ENCODE data around the gene ANP32B. TPM values are rescaled to one million over a fixed set of nuclear protein-coding genes. Genes with fewer than 3 reads are reported as not detected.
"Not testable (repeated sequence)": the region's sequence is repeated elsewhere in the genome, so short reads cannot be mapped to it uniquely, and the experiment has no call there.

ANP32B gene
- total RNA-seq, 2 experiments from 2014 or later, result 317 to 335 TPM

GRCh38 chr9:97950873-97951272 lies 32.3 kb upstream of the ANP32B start:
- not testable (repeated sequence) for H3K36me3 Mint-ChIP-seq (ENCODE audit: low read depth); H3K27ac Mint-ChIP-seq; H3K4me3 Mint-ChIP-seq; H3K4me1 Mint-ChIP-seq; H3K9me3 Mint-ChIP-seq
- DNase-seq, result peak; percentile 51
- ChIA-PET CTCF (interaction anchor here (1.2 to 1.7 kb wide), 3 partner anchors 25 to 29 kb away, joined by 4 to 8 read pairs (median 7); partner anchors contain the start of gene TRMO), POLR2A (interaction anchor here (1.7 kb wide), 1 partner anchor 33 kb away, joined by 4 read pairs; no protein-coding TSS in a partner anchor)
- H3K27me3 Mint-ChIP-seq, result peaks cover 38% of the 10 kb centered on the region

- H3K4me3 Mint-ChIP-seq, result no peak overlapping the region
- H3K9me3 Mint-ChIP-seq, result no peaks in the 10 kb centered on the region
Observed at GRCh38 chr9:97954550-97954989, 28.6 kb upstream of the ANP32B start.

DNA sequence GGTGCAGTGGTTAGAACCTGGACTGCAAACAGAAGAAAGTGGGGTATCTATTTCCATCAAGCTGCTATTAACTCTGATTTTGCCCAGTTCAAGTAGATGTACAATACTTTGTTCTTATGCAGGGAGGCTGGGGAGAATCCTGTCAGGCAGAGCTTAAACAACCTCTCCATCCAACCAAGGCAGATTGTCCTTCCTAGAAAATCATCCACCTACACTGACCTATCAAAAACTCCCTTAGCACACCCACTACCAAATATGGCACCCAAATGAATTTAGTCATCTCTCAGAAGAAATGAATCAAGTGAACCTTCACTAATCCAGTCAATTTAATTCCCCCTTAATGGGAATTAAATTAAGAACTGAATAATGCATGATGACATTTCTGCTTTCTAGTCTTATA lies 26.8 kb upstream of the ANP32B start:
- no peak for DNase-seq
- Mint-ChIP-seq H3K4me1 (peaks cover 7% of the 10 kb centered on the region), H3K36me3 (ENCODE audit: low read depth) (no peaks in the 10 kb centered on the region), H3K4me3 (no peak overlapping the region), H3K9me3 (no peaks in the 10 kb centered on the region), H3K27ac (no peak overlapping the region), H3K27me3 (no peaks in the 10 kb centered on the region)
- CTCF ChIA-PET, result interaction anchor here (0.6 to 5.1 kb wide), 7 partner anchors 11 to 118 kb away, joined by 3 to 57 read pairs (median 3); partner anchors contain the start of genes ANP32B and TRMO
- POLR2A ChIA-PET, result interaction anchor here (0.6 to 1.4 kb wide), 3 partner anchors 26 to 86 kb away, joined by 3 to 4 read pairs (median 4); partner anchors contain the start of gene ANP32B

More at GRCh38 chr9:97954550-97954989, 28.6 kb upstream of the ANP32B start:
- Mint-ChIP-seq H3K27ac (no peak overlapping the region), H3K36me3 (ENCODE audit: low read depth) (no peaks in the 10 kb centered on the region), H3K4me1 (peaks cover 11% of the 10 kb centered on the region), H3K27me3 (peaks cover 8% of the 10 kb centered on the region)
- DNase-seq, result peak; percentile 60
- ChIA-PET CTCF (interaction anchor here (0.9 to 5.1 kb wide), 9 partner anchors 8 to 80 kb away, joined by 3 to 57 read pairs (median 5); partner anchors contain the start of gene TRMO), POLR2A (interaction anchor here (0.8 to 1.6 kb wide), 2 partner anchors 29 to 32 kb away, joined by 4 to 6 read pairs; partner anchors contain the start of genes ANP32B and TRMO)

DNA sequence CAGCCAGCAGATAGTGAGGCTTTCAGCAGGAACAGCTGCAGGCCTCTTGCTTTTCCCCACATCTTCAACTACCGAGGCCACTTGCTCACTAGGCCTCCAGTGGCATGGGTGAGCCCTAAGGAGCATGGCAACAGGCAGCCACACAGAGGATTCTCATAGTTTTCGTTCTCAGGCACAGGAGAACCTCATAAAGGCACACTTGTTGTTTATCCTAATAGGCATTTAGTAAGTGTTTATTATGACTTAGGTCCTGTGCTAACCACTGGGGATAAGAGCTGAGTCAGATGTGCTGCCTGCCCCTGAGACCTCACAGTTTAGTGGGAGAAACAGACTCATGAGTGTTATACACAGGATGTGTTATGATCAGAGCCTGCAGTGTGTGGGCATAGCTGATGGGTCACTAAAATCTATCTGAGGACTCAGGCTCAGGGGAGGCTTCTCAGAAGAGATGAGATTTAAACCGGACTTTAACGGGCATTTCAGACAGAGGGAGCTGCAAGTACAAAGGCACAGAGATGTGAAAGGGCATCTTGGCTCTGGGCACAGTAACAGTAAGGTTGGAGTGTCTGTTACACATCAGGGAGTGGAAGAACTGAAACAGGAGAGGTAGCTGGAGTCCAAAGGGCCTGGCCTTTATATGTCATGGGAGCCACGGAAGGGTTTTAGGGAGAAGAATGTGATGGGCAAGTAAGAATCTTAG lies 24.2 kb upstream of the ANP32B start:
- Mint-ChIP-seq H3K4me3 (no peak overlapping the region), H3K9me3 (no peaks in the 10 kb centered on the region), H3K27ac (no peak overlapping the region), H3K4me1 (peaks cover 13% of the 10 kb centered on the region), H3K36me3 (ENCODE audit: low read depth) (no peaks in the 10 kb centered on the region), H3K27me3 (no peaks in the 10 kb centered on the region)
- CTCF ChIA-PET, result interaction anchor here (1.1 to 3.3 kb wide), 3 partner anchors 33 to 69 kb away, joined by 3 to 25 read pairs (median 4); partner anchors contain the start of gene TRMO
- POLR2A ChIA-PET, result interaction anchor here (2.2 to 2.8 kb wide), 2 partner anchors 24 to 37 kb away, joined by 6 to 10 read pairs; partner anchors contain the start of genes ANP32B and TRMO
- no peak for DNase-seq

- POLR2A ChIA-PET, result interaction anchor here (2.2 to 2.8 kb wide), 2 partner anchors 23 to 37 kb away, joined by 6 to 10 read pairs; partner anchors contain the start of genes ANP32B and TRMO
- no peak for DNase-seq
- H3K4me3 Mint-ChIP-seq, result no peak overlapping the region
- no peak overlapping the region for H3K27ac Mint-ChIP-seq
- peaks cover 15% of the 10 kb centered on the region for H3K4me1 Mint-ChIP-seq
- H3K9me3 Mint-ChIP-seq, result no peaks in the 10 kb centered on the region
- CTCF ChIA-PET, result interaction anchor here (1.1 to 3.3 kb wide), 2 partner anchors 34 to 36 kb away, joined by 3 to 25 read pairs; partner anchors contain the start of gene TRMO
- H3K36me3 Mint-ChIP-seq (ENCODE audit: low read depth), result no peaks in the 10 kb centered on the region
- no peaks in the 10 kb centered on the region for H3K27me3 Mint-ChIP-seq
Observed at GRCh38 chr9:97959585-97959984, 23.6 kb upstream of the ANP32B start.

- not testable (repeated sequence) for H3K4me3 Mint-ChIP-seq; H3K27me3 Mint-ChIP-seq; H3K9me3 Mint-ChIP-seq; H3K27ac Mint-ChIP-seq; DNase-seq; H3K36me3 Mint-ChIP-seq (ENCODE audit: low read depth)
- CTCF ChIA-PET, result interaction anchor here (0.6 to 3.3 kb wide), 6 partner anchors 7 to 108 kb away, joined by 3 to 25 read pairs (median 3); partner anchors contain the start of genes ANP32B and TRMO
- peaks cover 15% of the 10 kb centered on the region for H3K4me1 Mint-ChIP-seq
- POLR2A ChIA-PET, result interaction anchor here (2.2 to 2.8 kb wide), 3 partner anchors 22 to 39 kb away, joined by 6 to 10 read pairs (median 7); partner anchors contain the start of genes ANP32B and TRMO
Observed at GRCh38 chr9:97960678-97961328, 22.3 kb upstream of the ANP32B start.

DNA sequence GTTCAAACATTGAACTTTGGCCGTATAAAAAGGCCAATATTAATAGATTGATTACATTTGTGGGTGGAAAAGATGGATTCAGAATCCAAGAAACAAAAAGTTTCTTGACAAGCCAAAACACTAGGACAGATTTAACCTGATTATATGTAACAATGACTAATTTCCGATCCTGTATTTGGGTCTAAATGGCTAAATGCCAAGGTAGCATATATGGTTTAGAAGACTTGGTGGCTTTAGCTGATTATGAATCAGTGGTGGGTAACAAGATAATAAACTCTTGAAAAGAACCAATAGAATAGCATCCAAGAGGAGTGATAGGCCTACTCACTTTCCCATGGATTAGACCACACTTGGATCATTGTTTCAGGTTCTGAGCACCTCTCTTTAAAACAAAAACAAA lies 21.8 kb upstream of the ANP32B start:
- no peaks in the 10 kb centered on the region for H3K9me3 Mint-ChIP-seq
- no peak overlapping the region for H3K27ac Mint-ChIP-seq
- POLR2A ChIA-PET, result interaction anchor here (0.6 to 2.9 kb wide), 3 partner anchors 21 to 59 kb away, joined by 3 to 14 read pairs (median 7); partner anchors contain the start of genes ANP32B and TRMO

DNA sequence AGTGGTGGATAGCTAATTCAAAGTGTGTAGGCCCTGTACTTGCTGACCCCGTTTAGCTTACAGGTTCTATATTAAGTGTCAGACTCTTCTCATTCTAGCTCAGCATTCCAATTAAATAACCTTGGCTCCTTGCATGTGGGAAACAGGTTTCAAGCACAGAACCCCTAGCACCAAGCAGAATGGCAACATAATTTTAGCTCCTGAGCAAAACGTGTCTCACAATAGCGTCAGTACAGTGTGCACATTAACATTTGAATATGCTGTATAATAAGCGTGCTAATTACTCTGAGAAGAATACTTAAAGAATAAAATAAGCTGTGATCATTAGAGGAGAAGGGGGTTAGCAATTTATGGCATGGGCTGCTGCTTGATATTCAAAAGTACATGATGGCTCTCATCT lies 21.0 kb upstream of the ANP32B start:
- Mint-ChIP-seq H3K27me3 (no peaks in the 10 kb centered on the region), H3K4me1 (peaks cover 15% of the 10 kb centered on the region), H3K27ac (no peak overlapping the region), H3K4me3 (no peak overlapping the region), H3K9me3 (no peaks in the 10 kb centered on the region), H3K36me3 (ENCODE audit: low read depth) (no peaks in the 10 kb centered on the region)
- POLR2A ChIA-PET, result interaction anchor here (0.6 to 2.9 kb wide), 4 partner anchors 21 to 59 kb away, joined by 3 to 14 read pairs (median 6); partner anchors contain the start of genes ANP32B and TRMO
- CTCF ChIA-PET, result interaction anchor here (1.0 to 2.7 kb wide), 3 partner anchors 9 to 72 kb away, joined by 3 to 11 read pairs (median 9); no protein-coding TSS in a partner anchor
- no peak for DNase-seq

More for the DNA sequence above, 21.8 kb upstream of the ANP32B start:
- no peak for DNase-seq
- CTCF ChIA-PET, result interaction anchor here (2.1 to 2.7 kb wide), 2 partner anchors 8 to 38 kb away, joined by 9 to 11 read pairs; no protein-coding TSS in a partner anchor
- no peak overlapping the region for H3K4me3 Mint-ChIP-seq
- H3K27me3 Mint-ChIP-seq, result no peaks in the 10 kb centered on the region
- no peaks in the 10 kb centered on the region for H3K36me3 Mint-ChIP-seq (ENCODE audit: low read depth)
- H3K4me1 Mint-ChIP-seq, result peaks cover 15% of the 10 kb centered on the region

DNA sequence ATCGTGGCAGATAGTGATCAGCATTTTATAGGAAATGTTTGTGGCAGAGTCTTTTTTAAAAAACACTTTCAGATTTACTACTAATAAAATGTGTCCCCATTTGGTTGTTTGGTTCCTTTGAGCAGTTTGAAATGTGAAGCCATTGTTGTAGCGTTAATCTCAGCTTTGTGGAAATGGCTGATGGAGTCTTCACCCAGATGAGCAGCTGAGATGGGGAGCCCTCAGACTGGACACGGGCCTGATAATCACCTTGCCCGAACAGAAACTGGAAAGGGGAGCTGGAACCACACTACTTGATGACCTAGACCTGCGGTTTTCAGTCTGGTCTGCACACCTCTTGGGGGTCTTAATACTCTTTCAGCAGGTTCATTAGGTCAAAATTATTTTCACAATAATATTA lies 20.6 kb upstream of the ANP32B start:
- ChIA-PET CTCF (interaction anchor here (1.0 to 2.7 kb wide), 3 partner anchors 9 to 73 kb away, joined by 3 to 11 read pairs (median 9); no protein-coding TSS in a partner anchor), POLR2A (interaction anchor here (1.3 to 2.9 kb wide), 3 partner anchors 20 to 41 kb away, joined by 4 to 14 read pairs (median 7); partner anchors contain the start of genes ANP32B and TRMO)
- Mint-ChIP-seq H3K9me3 (no peaks in the 10 kb centered on the region), H3K4me1 (peaks cover 15% of the 10 kb centered on the region), H3K27ac (no peak overlapping the region), H3K36me3 (ENCODE audit: low read depth) (no peaks in the 10 kb centered on the region), H3K27me3 (no peaks in the 10 kb centered on the region), H3K4me3 (no peak overlapping the region)
- no peak for DNase-seq

DNA sequence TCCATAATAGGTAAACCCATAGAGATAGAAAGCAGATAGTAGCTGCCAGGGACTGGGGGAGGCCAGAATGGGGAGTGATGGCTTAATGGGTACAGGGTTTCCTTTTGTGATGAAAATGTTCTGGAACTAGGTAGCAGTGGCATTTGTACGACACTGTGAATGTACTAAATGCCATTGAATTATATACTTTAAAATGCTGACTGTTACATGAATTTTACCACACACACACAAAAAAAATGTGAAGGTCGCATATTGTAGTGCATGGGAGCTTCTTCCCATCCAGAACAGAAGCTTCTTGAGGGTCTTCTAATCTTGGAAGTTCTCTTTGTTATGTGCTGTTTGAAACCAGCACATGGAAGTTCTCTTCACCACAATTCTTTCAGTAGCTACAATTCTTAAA lies 19.9 kb upstream of the ANP32B start:
- ChIA-PET CTCF (interaction anchor here (2.1 to 2.7 kb wide), 2 partner anchors 10 to 40 kb away, joined by 9 to 11 read pairs; no protein-coding TSS in a partner anchor), POLR2A (interaction anchor here (1.3 to 2.9 kb wide), 3 partner anchors 20 to 42 kb away, joined by 4 to 14 read pairs (median 7); partner anchors contain the start of genes ANP32B and TRMO)
- DNase-seq, result no peak
- no peaks in the 10 kb centered on the region for H3K36me3 Mint-ChIP-seq (ENCODE audit: low read depth)
- peaks cover 1% of the 10 kb centered on the region for H3K27me3 Mint-ChIP-seq
- no peak overlapping the region for H3K27ac Mint-ChIP-seq
- peaks cover 15% of the 10 kb centered on the region for H3K4me1 Mint-ChIP-seq
- H3K4me3 Mint-ChIP-seq, result no peak overlapping the region
- H3K9me3 Mint-ChIP-seq, result no peaks in the 10 kb centered on the region

- DNase-seq, result no peak
- Mint-ChIP-seq H3K9me3 (no peaks in the 10 kb centered on the region), H3K27me3 (peaks cover 1% of the 10 kb centered on the region), H3K4me1 (peaks cover 10% of the 10 kb centered on the region), H3K27ac (no peak overlapping the region), H3K36me3 (ENCODE audit: low read depth) (no peaks in the 10 kb centered on the region), H3K4me3 (no peak overlapping the region)
- POLR2A ChIA-PET, result no interaction called here
- CTCF ChIA-PET, result interaction anchor here (0.6 to 1.9 kb wide), 3 partner anchors 10 to 41 kb away, joined by 3 to 5 read pairs (median 5); no protein-coding TSS in a partner anchor
Observed at GRCh38 chr9:97964901-97965300, 18.2 kb upstream of the ANP32B start.

GRCh38 chr9:97966493-97966892 lies 16.6 kb upstream of the ANP32B start:
- no peak for DNase-seq
- Mint-ChIP-seq H3K27me3 (peaks cover 1% of the 10 kb centered on the region), H3K27ac (no peak overlapping the region), H3K4me3 (no peak overlapping the region), H3K36me3 (ENCODE audit: low read depth) (no peaks in the 10 kb centered on the region), H3K4me1 (peaks cover 10% of the 10 kb centered on the region), H3K9me3 (no peaks in the 10 kb centered on the region)
- ChIA-PET POLR2A (interaction anchor here (1.1 kb wide), 1 partner anchor 30 kb away, joined by 3 read pairs; no protein-coding TSS in a partner anchor), CTCF (interaction anchor here (2.1 kb wide), 1 partner anchor 10 kb away, joined by 5 read pairs; no protein-coding TSS in a partner anchor)

All from activated CD4-positive, alpha-beta memory T cell treated with anti-CD3 and anti-CD28 coated beads, Interleukin-2, amount 10 ng/mL, durations not matched to agents 7 days and 5 days (primary cell).